ENCODE data around the gene GREB1L.

Gene GREB1L

DNA sequence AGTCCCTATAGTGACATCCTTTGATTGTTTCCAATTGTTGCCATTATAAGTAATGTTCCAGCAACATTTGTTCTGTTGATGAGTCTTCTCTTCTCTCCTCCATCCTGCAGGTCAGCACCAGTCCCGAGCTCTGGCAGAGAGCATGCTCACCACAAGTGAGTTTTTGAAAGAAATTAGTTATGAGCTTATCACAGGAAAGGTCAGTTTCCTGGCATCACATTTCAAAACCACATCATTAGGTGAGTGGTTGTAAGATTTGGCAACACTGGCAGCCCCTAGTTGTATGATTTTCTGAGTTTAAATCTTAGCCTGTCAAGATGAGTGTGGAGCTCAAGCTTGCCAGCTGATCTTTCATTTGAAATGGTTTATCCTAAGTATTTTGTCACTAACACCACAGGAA, 208.9 kb downstream of the GREB1L start:
- Histone ChIP-seq H3K36me3 (replicated peaks in 1 of 2; ENCODE audit: control insufficient read depth in 2 of 2, insufficient read depth in 2 of 2, low read length in 2 of 2) (peaks cover 36 to 100% of the 10 kb centered on the region in 2 donors), H3K27ac (replicated peaks; ENCODE audit: low read length) (no peak overlapping the region), H2BK15ac (ENCODE audit: low read length) (no peak overlapping the region), H3K79me1 (ENCODE audit: low read depth, low read length) (peaks cover 2% of the 10 kb centered on the region), H2BK120ac (ENCODE audit: low read depth, low read length) (no peak overlapping the region), H2AK5ac (ENCODE audit: low read depth, low read length) (no peak overlapping the region), H2BK5ac (ENCODE audit: low read length) (no peak overlapping the region), H4K8ac (ENCODE audit: low read depth, low read length) (no peak overlapping the region), H3K27me3 (ENCODE audit: control insufficient read depth in 3 of 3, insufficient read depth in 3 of 3, low read depth in 1 of 3, low read length in 3 of 3) (no peaks in the 10 kb centered on the region), H2BK12ac (ENCODE audit: low read length) (no peak overlapping the region), H3K4me3 (ENCODE audit: low read length in 2 of 2) (no peak overlapping the region), H3K14ac (ENCODE audit: low read length) (no peak overlapping the region), H4K91ac (ENCODE audit: low read depth, low read length, poor library complexity) (no peak overlapping the region), H3K4me2 (ENCODE audit: insufficient read depth, low read length, poor library complexity, severe bottlenecking) (no peak overlapping the region), H3K4ac (ENCODE audit: low read length) (no peak overlapping the region), H3K4me1 (ENCODE audit: control insufficient read depth in 2 of 2, insufficient read depth in 1 of 2, low read depth in 1 of 2, low read length in 2 of 2) (no peaks in the 10 kb centered on the region), H2AFZ (ENCODE audit: low read length) (no peak overlapping the region), H3K9ac (ENCODE audit: low read depth, low read length, poor library complexity) (no peak overlapping the region), H3K9me3 (replicated peaks in 1 of 2; ENCODE audit: control insufficient read depth in 2 of 2, insufficient read depth in 1 of 2, low read depth in 1 of 2, low read length in 2 of 2) (no peaks in the 10 kb centered on the region), H3K23ac (ENCODE audit: low read depth, low read length, poor library complexity) (no peak overlapping the region), H3K18ac (ENCODE audit: low read length) (no peak overlapping the region)
- WGBS, 2 donors (ENCODE audit: extremely low coverage in 2 of 2, insufficient read length in 2 of 2, insufficient replicate concordance in 1 of 2), result no CpG with 5 or more reads among the region's 1 CpG
- DNase-seq (ENCODE audit: low spot score), result no peak

DNA sequence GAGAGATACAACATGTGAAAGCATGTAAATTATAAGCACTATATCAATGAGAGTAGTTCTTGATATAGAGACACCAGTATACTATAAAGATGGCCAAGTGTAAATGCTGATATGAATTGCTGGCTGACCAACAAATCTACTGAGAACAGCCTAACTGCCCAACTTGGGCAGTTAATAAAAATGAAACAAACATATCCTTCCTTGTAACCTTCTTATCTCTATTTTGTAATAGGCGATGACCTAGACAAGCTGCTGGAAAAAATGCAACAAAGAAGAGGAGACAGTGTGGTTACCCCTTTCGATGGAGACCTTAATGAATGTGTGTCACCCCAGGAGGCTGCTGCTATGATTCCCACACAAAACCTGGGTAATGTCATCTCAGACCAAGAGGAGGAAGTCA, 209.8 kb downstream of the GREB1L start:
- Histone ChIP-seq H3K36me3 (replicated peaks in 1 of 2; ENCODE audit: control insufficient read depth in 2 of 2, insufficient read depth in 2 of 2, low read length in 2 of 2) (peaks cover 36 to 100% of the 10 kb centered on the region in 2 donors), H3K9me3 (replicated peaks in 1 of 2; ENCODE audit: control insufficient read depth in 2 of 2, insufficient read depth in 1 of 2, low read depth in 1 of 2, low read length in 2 of 2) (no peaks in the 10 kb centered on the region), H3K4ac (ENCODE audit: low read length) (no peak overlapping the region), H3K4me1 (ENCODE audit: control insufficient read depth in 2 of 2, insufficient read depth in 1 of 2, low read depth in 1 of 2, low read length in 2 of 2) (no peaks in the 10 kb centered on the region), H4K91ac (ENCODE audit: low read depth, low read length, poor library complexity) (no peak overlapping the region), H3K9ac (ENCODE audit: low read depth, low read length, poor library complexity) (no peak overlapping the region), H2BK120ac (ENCODE audit: low read depth, low read length) (no peak overlapping the region), H3K4me3 (ENCODE audit: low read length in 2 of 2) (no peak overlapping the region), H2BK12ac (ENCODE audit: low read length) (no peak overlapping the region), H2AFZ (ENCODE audit: low read length) (no peak overlapping the region), H2BK15ac (ENCODE audit: low read length) (no peak overlapping the region), H3K23ac (ENCODE audit: low read depth, low read length, poor library complexity) (no peak overlapping the region), H4K8ac (ENCODE audit: low read depth, low read length) (no peak overlapping the region), H3K14ac (ENCODE audit: low read length) (no peak overlapping the region), H3K27ac (replicated peaks; ENCODE audit: low read length) (no peak overlapping the region), H3K18ac (ENCODE audit: low read length) (no peak overlapping the region), H2BK5ac (ENCODE audit: low read length) (no peak overlapping the region), H2AK5ac (ENCODE audit: low read depth, low read length) (no peak overlapping the region), H3K27me3 (ENCODE audit: control insufficient read depth in 3 of 3, insufficient read depth in 3 of 3, low read depth in 1 of 3, low read length in 3 of 3) (no peaks in the 10 kb centered on the region), H3K79me1 (ENCODE audit: low read depth, low read length) (peaks cover 2% of the 10 kb centered on the region), H3K4me2 (ENCODE audit: insufficient read depth, low read length, poor library complexity, severe bottlenecking) (no peak overlapping the region)
- DNase-seq (ENCODE audit: low spot score), result no peak
- no CpG with 5 or more reads among the region's 2 CpGs for WGBS, 2 donors (ENCODE audit: extremely low coverage in 2 of 2, insufficient read length in 2 of 2, insufficient replicate concordance in 1 of 2)

DNA sequence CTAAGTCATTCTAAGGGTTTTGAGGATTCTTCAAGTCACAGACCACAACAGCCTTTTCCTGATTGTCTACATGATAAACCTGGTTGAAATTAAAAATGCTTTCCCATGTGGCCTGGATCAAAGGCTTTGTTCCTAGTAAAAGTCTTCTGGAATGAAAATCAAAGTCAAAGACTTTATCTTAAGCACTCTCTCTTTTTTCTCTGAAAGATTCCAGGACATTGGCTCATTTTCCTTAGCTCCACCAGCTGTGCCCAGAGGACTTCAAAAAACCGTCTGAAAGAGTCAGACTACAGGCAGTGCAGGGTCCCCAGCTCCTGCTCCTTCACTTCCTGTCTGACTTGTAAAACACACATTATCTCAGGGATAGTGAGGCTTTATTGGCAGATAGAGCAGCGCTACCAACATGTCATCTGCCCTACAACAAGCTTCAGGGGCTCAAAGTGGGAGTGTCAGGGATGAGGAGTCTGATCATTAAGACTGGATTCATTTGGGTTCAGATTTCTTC, 210.3 kb downstream of the GREB1L start:
- no peak overlapping the region for H3K27ac ChIP-seq (replicated peaks; ENCODE audit: low read length)
- no peak overlapping the region for H3K4me2 ChIP-seq (ENCODE audit: insufficient read depth, low read length, poor library complexity, severe bottlenecking)
- peaks cover 34 to 100% of the 10 kb centered on the region in 2 donors for H3K36me3 ChIP-seq (replicated peaks in 1 of 2; ENCODE audit: control insufficient read depth in 2 of 2, insufficient read depth in 2 of 2, low read length in 2 of 2)

DNA sequence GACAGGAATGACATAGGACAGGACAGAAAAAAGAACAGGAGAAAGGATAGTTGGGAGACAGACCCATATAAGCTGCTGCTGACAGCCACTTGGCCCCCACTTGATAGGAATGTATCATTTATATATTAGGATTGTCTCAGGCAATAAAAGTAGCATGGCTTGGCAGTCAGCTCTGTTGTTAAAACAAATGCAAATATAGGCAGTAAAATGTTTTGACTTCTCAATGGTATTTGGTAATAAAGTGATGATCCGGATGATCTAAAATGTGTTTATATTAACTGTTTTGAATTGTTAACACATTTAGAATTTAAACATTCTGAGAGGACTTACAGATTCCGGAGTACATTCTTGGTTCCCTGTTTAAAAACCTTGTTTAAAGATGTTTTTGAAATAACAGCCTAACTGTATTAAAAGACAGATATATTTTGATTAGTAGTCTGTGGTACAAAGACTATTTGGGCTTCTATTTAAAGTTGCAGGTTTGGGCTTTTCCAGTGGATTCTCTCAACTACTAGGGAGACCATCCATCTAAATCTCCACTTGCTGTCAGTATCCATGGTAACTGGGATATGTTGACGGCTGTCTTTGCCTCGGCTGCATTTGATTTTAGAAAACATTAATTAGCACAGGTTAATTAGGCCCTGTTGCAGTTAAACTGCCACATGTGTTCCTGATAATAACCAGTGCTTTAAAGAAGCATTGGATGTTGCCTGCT, 210.9 kb downstream of the GREB1L start:
- Histone ChIP-seq H3K14ac (ENCODE audit: low read length) (no peak overlapping the region), H3K27ac (replicated peaks; ENCODE audit: low read length) (no peak overlapping the region), H3K4me2 (ENCODE audit: insufficient read depth, low read length, poor library complexity, severe bottlenecking) (no peak overlapping the region), H3K9me3 (replicated peaks in 1 of 2; ENCODE audit: control insufficient read depth in 2 of 2, insufficient read depth in 1 of 2, low read depth in 1 of 2, low read length in 2 of 2) (no peaks in the 10 kb centered on the region), H2BK12ac (ENCODE audit: low read length) (no peak overlapping the region), H3K9ac (ENCODE audit: low read depth, low read length, poor library complexity) (no peak overlapping the region), H2BK120ac (ENCODE audit: low read depth, low read length) (no peak overlapping the region), H2BK15ac (ENCODE audit: low read length) (no peak overlapping the region), H3K23ac (ENCODE audit: low read depth, low read length, poor library complexity) (no peak overlapping the region), H3K4me3 (ENCODE audit: low read length in 2 of 2) (no peak overlapping the region), H2BK5ac (ENCODE audit: low read length) (no peak overlapping the region), H2AK5ac (ENCODE audit: low read depth, low read length) (no peak overlapping the region), H2AFZ (ENCODE audit: low read length) (no peak overlapping the region), H3K18ac (ENCODE audit: low read length) (no peak overlapping the region), H3K36me3 (replicated peaks in 1 of 2; ENCODE audit: control insufficient read depth in 2 of 2, insufficient read depth in 2 of 2, low read length in 2 of 2) (peaks cover 34 to 100% of the 10 kb centered on the region in 2 donors), H3K27me3 (ENCODE audit: control insufficient read depth in 3 of 3, insufficient read depth in 3 of 3, low read depth in 1 of 3, low read length in 3 of 3) (no peaks in the 10 kb centered on the region), H4K91ac (ENCODE audit: low read depth, low read length, poor library complexity) (no peak overlapping the region), H4K8ac (ENCODE audit: low read depth, low read length) (no peak overlapping the region), H3K4ac (ENCODE audit: low read length) (no peak overlapping the region), H3K4me1 (ENCODE audit: control insufficient read depth in 2 of 2, insufficient read depth in 1 of 2, low read depth in 1 of 2, low read length in 2 of 2) (no peaks in the 10 kb centered on the region), H3K79me1 (ENCODE audit: low read depth, low read length) (no peaks in the 10 kb centered on the region)
- no CpG with 5 or more reads among the region's 4 CpGs for WGBS, 2 donors (ENCODE audit: extremely low coverage in 2 of 2, insufficient read length in 2 of 2, insufficient replicate concordance in 1 of 2)
- no peak for DNase-seq (ENCODE audit: low spot score)

More for the DNA sequence above, 210.3 kb downstream of the GREB1L start:
- Histone ChIP-seq H3K27me3 (ENCODE audit: control insufficient read depth in 3 of 3, insufficient read depth in 3 of 3, low read depth in 1 of 3, low read length in 3 of 3) (no peaks in the 10 kb centered on the region), H2BK15ac (ENCODE audit: low read length) (no peak overlapping the region), H2BK12ac (ENCODE audit: low read length) (no peak overlapping the region), H3K18ac (ENCODE audit: low read length) (no peak overlapping the region), H3K79me1 (ENCODE audit: low read depth, low read length) (no peaks in the 10 kb centered on the region), H2AFZ (ENCODE audit: low read length) (no peak overlapping the region), H4K8ac (ENCODE audit: low read depth, low read length) (no peak overlapping the region), H3K4ac (ENCODE audit: low read length) (no peak overlapping the region), H3K4me1 (ENCODE audit: control insufficient read depth in 2 of 2, insufficient read depth in 1 of 2, low read depth in 1 of 2, low read length in 2 of 2) (no peaks in the 10 kb centered on the region), H2BK5ac (ENCODE audit: low read length) (no peak overlapping the region), H3K14ac (ENCODE audit: low read length) (no peak overlapping the region), H2AK5ac (ENCODE audit: low read depth, low read length) (no peak overlapping the region), H3K4me3 (ENCODE audit: low read length in 2 of 2) (no peak overlapping the region), H3K9ac (ENCODE audit: low read depth, low read length, poor library complexity) (no peak overlapping the region), H4K91ac (ENCODE audit: low read depth, low read length, poor library complexity) (no peak overlapping the region), H2BK120ac (ENCODE audit: low read depth, low read length) (no peak overlapping the region), H3K9me3 (replicated peaks in 1 of 2; ENCODE audit: control insufficient read depth in 2 of 2, insufficient read depth in 1 of 2, low read depth in 1 of 2, low read length in 2 of 2) (no peaks in the 10 kb centered on the region), H3K23ac (ENCODE audit: low read depth, low read length, poor library complexity) (no peak overlapping the region)
- no peak for DNase-seq (ENCODE audit: low spot score)
- WGBS, 2 donors (ENCODE audit: extremely low coverage in 2 of 2, insufficient read length in 2 of 2, insufficient replicate concordance in 1 of 2), result no CpG with 5 or more reads among the region's 2 CpGs
